ENCODE results near the gene TEKT1.

- TF ChIP-seq POLR2AphosphoS5 (IDR thresholded peaks at IDR 0.05; ENCODE audit: low read depth) (no peak), CTCF (IDR thresholded peaks at IDR 0.05; ENCODE audit: insufficient read depth, low read length) (no peak), REST (IDR thresholded peaks at IDR 0.05; ENCODE audit: insufficient replicate concordance, low read depth) (no peak)
These were observed 78.0 kb downstream of the TEKT1 start for GRCh38 chr17:6753546-6753945.

Data from HL-60 (cell line).